Right kidney (tissue), 1 donor: ENCODE results near the gene KIAA1958.
"Not testable (repeated sequence)": the region's sequence is repeated elsewhere in the genome, so short reads cannot be mapped to it uniquely, and the experiment has no call there.

Experiments used
- DNase-seq: peaks from one replicate; pipeline ENCODE4 v3.0.0-alpha.2; 2016

Gene KIAA1958

GRCh38 chr9:112664531-112664930 lies 177.9 kb downstream of the KIAA1958 start:
- DNase-seq, result no peak

- no peak for DNase-seq
Observed at GRCh38 chr9:112665347-112665746, 178.7 kb downstream of the KIAA1958 start.

- no peak for DNase-seq
Observed at GRCh38 chr9:112669326-112669725, 182.7 kb downstream of the KIAA1958 start.

- DNase-seq, result no peak
Observed at GRCh38 chr9:112670991-112671625, 184.5 kb downstream of the KIAA1958 start.

GRCh38 chr9:112673221-112673620 lies 186.6 kb downstream of the KIAA1958 start:
- DNase-seq, result not testable (repeated sequence)

GRCh38 chr9:112677040-112677439 lies 190.4 kb downstream of the KIAA1958 start:
- DNase-seq, result no peak

- no peak for DNase-seq
Observed at GRCh38 chr9:112680731-112681402, 194.2 kb downstream of the KIAA1958 start.

- no peak for DNase-seq
Observed at GRCh38 chr9:112689161-112689740, 202.6 kb downstream of the KIAA1958 start.

GRCh38 chr9:112694706-112695555 lies 208.3 kb downstream of the KIAA1958 start:
- no peak for DNase-seq

GRCh38 chr9:112696461-112696860 lies 209.8 kb downstream of the KIAA1958 start:
- no peak for DNase-seq

- DNase-seq, result no peak
Observed at GRCh38 chr9:112699230-112699629, 212.6 kb downstream of the KIAA1958 start.

GRCh38 chr9:112700085-112700484 lies 213.5 kb downstream of the KIAA1958 start:
- DNase-seq, result no peak

- no peak for DNase-seq
Observed at GRCh38 chr9:112703304-112703703, 216.7 kb downstream of the KIAA1958 start.

- no peak for DNase-seq
Observed at GRCh38 chr9:112705768-112706427, 219.3 kb downstream of the KIAA1958 start.

- DNase-seq, result no peak
Observed at GRCh38 chr9:112711050-112711689, 224.5 kb downstream of the KIAA1958 start.

- no peak for DNase-seq
Observed at GRCh38 chr9:112712678-112713077, 226.1 kb downstream of the KIAA1958 start.

- DNase-seq, result peak; percentile 89
Observed at GRCh38 chr9:112717661-112718331, 231.2 kb downstream of the KIAA1958 start, which contains the start of gene INIP. INIP (minus strand) TSS chr9:112718117; CDS start chr9:112716485, 1,632 bp downstream.
